H9 (cell line): ENCODE data around the gene PLCL1. TPM values are rescaled to one million over a fixed set of nuclear protein-coding genes. Genes with fewer than 3 reads are reported as not detected.

Experiments
- DNase-seq: peaks from one replicate; pipeline ENCODE4 v3.0.0-alpha.2; 2017
- H2AFZ ChIP-seq: one replicate; pipeline ENCODE4 v1.6.1; 2013; ENCODE audit warnings: mild to moderate bottlenecking, low read length, control low read depth, moderate library complexity
- H2AK5ac ChIP-seq: 2 replicates; pipeline ENCODE4 v1.6.1; 2013; ENCODE audit warnings: low read length, control low read depth, mixed read lengths; ENCODE audit not compliant: insufficient read length
- H2BK120ac ChIP-seq: one replicate; pipeline ENCODE4 v1.6.1; 2013; ENCODE audit warnings: low read depth, mild to moderate bottlenecking, low read length, control low read depth, inconsistent platforms; ENCODE audit not compliant: poor library complexity, severe bottlenecking
- H2BK12ac ChIP-seq: 2 replicates; pipeline ENCODE4 v1.6.1; 2013; ENCODE audit warnings: low read length, control low read depth, mixed read lengths, low read depth; ENCODE audit not compliant: insufficient read length
- H2BK15ac ChIP-seq: 2 replicates; pipeline ENCODE4 v1.6.1; 2013; ENCODE audit warnings: low read depth, low read length, control low read depth
- H2BK20ac ChIP-seq: one replicate; pipeline ENCODE4 v1.6.1; 2013; ENCODE audit warnings: low read depth, mild to moderate bottlenecking, low read length, control low read depth, inconsistent platforms; ENCODE audit not compliant: poor library complexity, severe bottlenecking
- H2BK5ac ChIP-seq: 2 replicates; pipeline ENCODE4 v1.6.1; 2013; ENCODE audit warnings: low read length, control low read depth, mixed read lengths; ENCODE audit not compliant: insufficient read length
- H3K14ac ChIP-seq: 2 replicates; pipeline ENCODE4 v1.6.1; 2013; ENCODE audit warnings: low read length, control low read depth; ENCODE audit not compliant: insufficient read depth
- H3K18ac ChIP-seq: 2 replicates; pipeline ENCODE4 v1.6.1; 2013; ENCODE audit warnings: low read depth, mild to moderate bottlenecking, mixed read lengths, low read length, control low read depth; ENCODE audit not compliant: insufficient read length
- H3K23ac ChIP-seq: 2 replicates; pipeline ENCODE4 v1.6.1; 2013; ENCODE audit warnings: low read length, control low read depth, mixed read lengths, low read depth; ENCODE audit not compliant: insufficient read length
- H3K23me2 ChIP-seq: 2 replicates; pipeline ENCODE4 v1.6.1; 2013; ENCODE audit warnings: low read depth, mild to moderate bottlenecking, mixed read lengths, low read length, control low read depth; ENCODE audit not compliant: insufficient read length, poor library complexity, severe bottlenecking
- H3K27ac ChIP-seq: 2 replicates; pipeline ENCODE4 v1.5.1; 2013; ENCODE audit warnings: low read length, control low read depth, mixed read lengths, low read depth; ENCODE audit not compliant: insufficient read length
- H3K27me3 ChIP-seq: 2 replicates; pipeline ENCODE4 v1.6.1; 2013; ENCODE audit warnings: low read length, control low read depth, inconsistent platforms; ENCODE audit not compliant: insufficient read depth
- H3K4ac ChIP-seq: 2 replicates; pipeline ENCODE4 v1.6.1; 2013; ENCODE audit warnings: low read depth, mild to moderate bottlenecking, control low read depth, inconsistent platforms, low read length, moderate library complexity
- H3K4me1 ChIP-seq: 2 replicates; pipeline ENCODE4 v1.6.1; 2013; ENCODE audit warnings: low read length, control low read depth, inconsistent platforms; ENCODE audit not compliant: insufficient read depth
- H3K4me2 ChIP-seq: 2 replicates; pipeline ENCODE4 v1.6.1; 2013; ENCODE audit warnings: low read length, control low read depth, mixed read lengths; ENCODE audit not compliant: insufficient read length, insufficient read depth
- H3K56ac ChIP-seq: 2 replicates; pipeline ENCODE4 v1.6.1; 2013; ENCODE audit warnings: low read depth, mild to moderate bottlenecking, mixed read lengths, low read length, control low read depth; ENCODE audit not compliant: insufficient read length
- H3K79me1 ChIP-seq: 2 replicates; pipeline ENCODE4 v1.6.1; 2013; ENCODE audit warnings: low read depth, mild to moderate bottlenecking, moderate library complexity, low read length, control low read depth, inconsistent platforms; ENCODE audit not compliant: insufficient read depth, poor library complexity, severe bottlenecking
- H3K79me2 ChIP-seq: 2 replicates; pipeline ENCODE4 v1.6.1; 2013; ENCODE audit warnings: low read length, control low read depth, inconsistent platforms; ENCODE audit not compliant: insufficient read depth
- H3K9ac ChIP-seq: 2 replicates; pipeline ENCODE4 v1.6.1; 2013; ENCODE audit warnings: low read length, control low read depth, mixed read lengths; ENCODE audit not compliant: insufficient read length; ENCODE audit errors: extremely low read depth
- H3K9me3 ChIP-seq: one replicate; pipeline ENCODE4 v1.6.1; 2013; ENCODE audit warnings: low read depth, low read length, inconsistent platforms; ENCODE audit not compliant: control insufficient read depth
- H3T11ph ChIP-seq: one replicate; pipeline ENCODE4 v1.6.1; 2013; ENCODE audit warnings: mild to moderate bottlenecking, low read length, control low read depth, inconsistent platforms
- H4K20me1 ChIP-seq: one replicate; pipeline ENCODE4 v1.6.1; 2013; ENCODE audit not compliant: control insufficient read depth, insufficient read length, insufficient read depth
- H4K5ac ChIP-seq: 2 replicates; pipeline ENCODE4 v1.6.1; 2013; ENCODE audit warnings: low read depth, mild to moderate bottlenecking, mixed read lengths, low read length, control low read depth; ENCODE audit not compliant: insufficient read length
- H4K8ac ChIP-seq: replicated peaks from 2 replicates; pipeline ENCODE4 v1.6.1; 2013; ENCODE audit warnings: low read length, control low read depth, mixed read lengths, low read depth; ENCODE audit not compliant: insufficient read length
- H4K91ac ChIP-seq: 2 replicates; pipeline ENCODE4 v1.6.1; 2013; ENCODE audit warnings: low read depth, mild to moderate bottlenecking, moderate library complexity, mixed read lengths, low read length, control low read depth; ENCODE audit not compliant: insufficient read length
- H3K27ac Mint-ChIP-seq, 3 experiments: 2 replicates in 2 of 3; 3 replicates in 1 of 3; pipeline ENCODE4 v1.8.0; 2020 to 2021; ENCODE audit warnings: mixed read lengths in 3 of 3, mild to moderate bottlenecking in 1 of 3, moderate library complexity in 1 of 3
- H3K27me3 Mint-ChIP-seq: 2 replicates; pipeline ENCODE4 v1.8.0; 2021; ENCODE audit warnings: low read depth, mild to moderate bottlenecking, moderate library complexity, mixed read lengths
- H3K36me3 Mint-ChIP-seq, 3 experiments: 2 replicates in 2 of 3; 3 replicates in 1 of 3; pipeline ENCODE4 v1.8.0; 2020 to 2021; ENCODE audit warnings: low read depth in 3 of 3, mixed read lengths in 3 of 3; ENCODE audit not compliant: insufficient read depth in 1 of 3
- H3K4me1 Mint-ChIP-seq, 2 experiments: 2 replicates each; pipeline ENCODE4 v1.8.0; 2020; ENCODE audit warnings: mixed read lengths in 2 of 2
- H3K4me3 Mint-ChIP-seq, 2 experiments: 2 replicates in 1 of 2; 3 replicates in 1 of 2; pipeline ENCODE4 v1.8.0; 2020 to 2021; ENCODE audit warnings: mild to moderate bottlenecking in 2 of 2, mixed read lengths in 2 of 2, moderate library complexity in 1 of 2
- H3K9me3 Mint-ChIP-seq, 2 experiments: 2 replicates in 1 of 2; 3 replicates in 1 of 2; pipeline ENCODE4 v1.8.0; 2020; ENCODE audit warnings: mild to moderate bottlenecking in 2 of 2, mixed read lengths in 2 of 2, moderate library complexity in 1 of 2
- WGBS: extraction: QIAGEN DNeasy Blood & Tissue Kit; methylation state at CpG from one replicate; pipeline ENCODE4 v1.1.7; 2013; ENCODE audit warnings: missing lambda C conversion rate, low lambda C conversion rate, mixed read lengths; ENCODE audit not compliant: insufficient read length; ENCODE audit errors: extremely low coverage; 5-methylcytosine and 5-hydroxymethylcytosine counted together
- total RNA-seq: library from RNA; stranded (reverse); gene quantifications from 2 replicates; pipeline ENCODE4 v1.2.1, GENCODE V29; 2021
- TF ChIP-seq, protein P1 (sequence below): fragments of 200-600 bp; sonication (generic); conservative IDR thresholded peaks from 3 replicates; pipeline ENCODE4 v1.8.0; 2021; ENCODE audit warnings: antibody characterized with exemption, mild to moderate bottlenecking

PLCL1 gene
- total RNA-seq, 1 experiment from 2014 or later = 0.04 TPM

DNA sequence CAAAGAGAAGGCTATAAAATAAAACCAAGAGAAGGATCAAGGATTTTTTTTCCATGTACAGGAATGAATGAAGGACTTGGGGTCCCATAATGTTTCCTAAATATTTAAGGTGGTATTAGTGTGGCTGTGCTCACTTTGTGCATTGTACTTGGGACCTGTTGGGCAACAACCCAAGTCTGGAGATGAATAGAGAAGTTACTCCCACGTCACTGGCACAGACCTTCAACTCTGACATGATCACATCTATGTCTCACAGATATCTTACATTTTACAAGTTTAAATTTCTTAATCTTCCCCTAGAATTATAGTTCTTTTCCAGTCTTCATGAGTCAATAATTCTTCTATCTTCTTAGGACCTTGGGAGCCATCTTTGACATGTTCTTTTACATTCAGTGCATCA is 133.4 kb downstream of the PLCL1 start:
- peaks cover 7 to 9% of the 10 kb centered on the region in 2 experiments for H3K4me1 Mint-ChIP-seq
- H3K23me2 ChIP-seq = no peaks in the 10 kb centered on the region
- no peak overlapping the region for H3K27ac ChIP-seq

More for the DNA sequence above, 133.4 kb downstream of the PLCL1 start:
- Histone ChIP-seq H3K14ac (no peak overlapping the region), H4K20me1 (no peaks in the 10 kb centered on the region), H3T11ph (no peak overlapping the region), H2BK15ac (no peak overlapping the region), H3K18ac (no peak overlapping the region), H3K4ac (no peak overlapping the region), H4K8ac (no peak overlapping the region), H2BK12ac (no peak overlapping the region), H3K56ac (no peak overlapping the region), H2BK120ac (no peak overlapping the region), H4K5ac (no peak overlapping the region), H2AFZ (no peak overlapping the region), H2BK20ac (no peak overlapping the region), H3K9ac (no peak overlapping the region), H3K4me2 (no peak overlapping the region), H3K23ac (no peak overlapping the region), H3K27me3 (no peaks in the 10 kb centered on the region), H4K91ac (no peak overlapping the region), H2BK5ac (no peak overlapping the region), H3K4me1 (no peaks in the 10 kb centered on the region), H3K9me3 (no peaks in the 10 kb centered on the region), H3K79me2 (no peaks in the 10 kb centered on the region), H3K79me1 (no peaks in the 10 kb centered on the region), H2AK5ac (no peak overlapping the region)
- Mint-ChIP-seq H3K4me3 (no peak overlapping the region), H3K9me3 (no peaks in the 10 kb centered on the region), H3K27ac (no peak overlapping the region), H3K27me3 (no peaks in the 10 kb centered on the region), H3K36me3 (no peaks in the 10 kb centered on the region)
- no peak for DNase-seq
- no CpG with 5 or more reads among the region's 1 CpG for WGBS
- TF ChIP-seq, protein P1, sequence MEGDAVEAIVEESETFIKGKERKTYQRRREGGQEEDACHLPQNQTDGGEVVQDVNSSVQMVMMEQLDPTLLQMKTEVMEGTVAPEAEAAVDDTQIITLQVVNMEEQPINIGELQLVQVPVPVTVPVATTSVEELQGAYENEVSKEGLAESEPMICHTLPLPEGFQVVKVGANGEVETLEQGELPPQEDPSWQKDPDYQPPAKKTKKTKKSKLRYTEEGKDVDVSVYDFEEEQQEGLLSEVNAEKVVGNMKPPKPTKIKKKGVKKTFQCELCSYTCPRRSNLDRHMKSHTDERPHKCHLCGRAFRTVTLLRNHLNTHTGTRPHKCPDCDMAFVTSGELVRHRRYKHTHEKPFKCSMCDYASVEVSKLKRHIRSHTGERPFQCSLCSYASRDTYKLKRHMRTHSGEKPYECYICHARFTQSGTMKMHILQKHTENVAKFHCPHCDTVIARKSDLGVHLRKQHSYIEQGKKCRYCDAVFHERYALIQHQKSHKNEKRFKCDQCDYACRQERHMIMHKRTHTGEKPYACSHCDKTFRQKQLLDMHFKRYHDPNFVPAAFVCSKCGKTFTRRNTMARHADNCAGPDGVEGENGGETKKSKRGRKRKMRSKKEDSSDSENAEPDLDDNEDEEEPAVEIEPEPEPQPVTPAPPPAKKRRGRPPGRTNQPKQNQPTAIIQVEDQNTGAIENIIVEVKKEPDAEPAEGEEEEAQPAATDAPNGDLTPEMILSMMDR = no peak
